Karpas-422 (cell line): ENCODE results near the gene KRT14. TPM values are rescaled to one million over a fixed set of nuclear protein-coding genes. Genes with fewer than 3 reads are reported as not detected.

ENCODE experiments used
- total RNA-seq: library from RNA; depleted of rRNA; stranded (reverse); fragments of >200 nt; shearing (Covaris generic); gene quantifications from 2 replicates; pipeline ENCODE4 v1.2.3, GENCODE V29; 2014; ENCODE audit warnings: low replicate concordance; rRNA removed

Gene KRT14
- total RNA-seq, 1 experiment from 2014 or later = not detected

Other genes starting within 250 kb of the KRT14 start
- not detected in 2 replicates for gene KRT33A, start 236.1 kb downstream of the KRT14 start, total RNA-seq
- not detected in 2 replicates for gene KRT33B, start 217.1 kb downstream of the KRT14 start, total RNA-seq
- gene KRT34, start 204.6 kb downstream of the KRT14 start, total RNA-seq = not detected in 2 replicates
- gene KRT31, start 189.3 kb downstream of the KRT14 start, total RNA-seq = not detected in 2 replicates
- not detected in 2 replicates for gene KRT37, start 162.3 kb downstream of the KRT14 start, total RNA-seq
- not detected in 2 replicates for gene KRT38, start 145.9 kb downstream of the KRT14 start, total RNA-seq
- gene KRT32, start 119.5 kb downstream of the KRT14 start, total RNA-seq = not detected in 2 replicates
- gene KRT35, start 105.7 kb downstream of the KRT14 start, total RNA-seq = not detected in 2 replicates
- not detected in 2 replicates for gene KRT36, start 97.0 kb downstream of the KRT14 start, total RNA-seq
- gene KRT13, start 81.3 kb downstream of the KRT14 start, total RNA-seq = not detected in 2 replicates
- not detected in 2 replicates for gene KRT15, start 68.0 kb downstream of the KRT14 start, total RNA-seq
- not detected in 2 replicates for gene KRT19, start 58.6 kb downstream of the KRT14 start, total RNA-seq
- gene KRT9, start 14.8 kb downstream of the KRT14 start, total RNA-seq = not detected in 2 replicates
- not detected in 2 replicates for gene KRT16, start 25.9 kb upstream of the KRT14 start, total RNA-seq
- gene KRT17, start 37.7 kb upstream of the KRT14 start, total RNA-seq = not detected in 2 replicates
- gene EIF1, start 102.0 kb upstream of the KRT14 start, total RNA-seq = 101 and 172 TPM in 2 replicates
- gene GAST, start 125.4 kb upstream of the KRT14 start, total RNA-seq = not detected in 2 replicates
- 0.04 and 0.48 TPM in 2 replicates for gene HAP1, start 147.7 kb upstream of the KRT14 start, total RNA-seq
- gene JUP, start 199.8 kb upstream of the KRT14 start, total RNA-seq = 102 and 133 TPM in 2 replicates
- 0.61 TPM in 1 of 2 replicates, not detected in the other for gene P3H4, start 225.1 kb upstream of the KRT14 start, total RNA-seq
- gene FKBP10, start 226.1 kb upstream of the KRT14 start, total RNA-seq = 0.54 and 1.9 TPM in 2 replicates
- 10.5 and 17.8 TPM in 2 replicates for gene NT5C3B, start 249.3 kb upstream of the KRT14 start, total RNA-seq